HG03469 (cell line): ENCODE results near the gene IL16.

ENCODE experiments used
- ATAC-seq: cut with Tn5 transposase; IDR thresholded peaks from one replicate; pipeline ENCODE4 v1.9.1; 2021; ENCODE audit warnings: mild to moderate bottlenecking, moderate library complexity, moderate number of reproducible peaks; ENCODE audit not compliant: unreplicated experiment

The IL16 gene

DNA sequence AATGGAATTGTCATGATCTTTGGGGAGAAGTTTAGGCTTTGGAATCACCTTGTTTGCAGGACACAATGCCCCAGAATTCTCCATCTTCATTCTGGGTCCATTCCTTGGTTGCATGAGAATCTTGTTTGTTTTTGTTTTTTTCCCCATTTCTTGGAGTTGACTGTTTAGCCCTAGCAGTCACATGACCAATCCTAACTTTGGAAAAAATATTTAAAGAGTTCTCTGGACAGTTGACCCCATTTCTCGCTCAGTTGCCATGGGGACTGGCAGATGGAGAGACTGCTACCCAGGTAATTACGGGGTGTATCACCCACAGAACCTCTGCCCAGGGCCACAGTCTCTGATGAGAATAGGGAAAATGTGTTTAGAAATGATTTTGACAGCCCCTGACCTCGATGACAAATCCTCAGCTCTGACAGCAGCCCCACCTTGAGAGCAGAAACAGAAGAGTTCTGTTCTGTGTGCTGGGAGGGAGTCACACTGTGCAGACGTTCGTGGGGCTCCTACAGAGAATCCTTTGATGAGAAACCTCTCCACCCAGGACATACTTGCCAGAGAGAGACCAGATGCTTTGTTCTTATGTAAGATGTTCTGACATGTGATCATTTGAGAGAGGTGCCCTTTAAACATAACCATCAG lies 57.7 kb downstream of the IL16 start:
- ATAC-seq: no peak

DNA sequence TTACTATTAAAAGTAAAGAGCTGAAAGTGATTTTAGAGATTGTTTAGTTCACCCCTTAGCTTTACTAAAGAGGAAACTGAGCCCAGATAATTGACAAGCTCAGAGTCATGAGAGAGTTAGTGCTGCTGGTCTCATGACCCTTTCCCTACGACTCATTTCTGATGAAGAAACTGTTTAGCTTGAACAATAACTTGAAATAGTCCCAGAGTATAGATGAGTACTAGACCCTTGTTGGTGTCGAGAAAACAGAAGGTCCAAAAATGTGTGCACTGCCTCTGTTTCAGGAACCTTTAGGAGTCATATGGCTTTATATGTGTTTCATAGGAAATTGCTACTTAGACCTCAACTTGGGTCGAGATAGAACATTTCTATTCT lies 58.2 kb downstream of the IL16 start:
- ATAC-seq: no peak

DNA sequence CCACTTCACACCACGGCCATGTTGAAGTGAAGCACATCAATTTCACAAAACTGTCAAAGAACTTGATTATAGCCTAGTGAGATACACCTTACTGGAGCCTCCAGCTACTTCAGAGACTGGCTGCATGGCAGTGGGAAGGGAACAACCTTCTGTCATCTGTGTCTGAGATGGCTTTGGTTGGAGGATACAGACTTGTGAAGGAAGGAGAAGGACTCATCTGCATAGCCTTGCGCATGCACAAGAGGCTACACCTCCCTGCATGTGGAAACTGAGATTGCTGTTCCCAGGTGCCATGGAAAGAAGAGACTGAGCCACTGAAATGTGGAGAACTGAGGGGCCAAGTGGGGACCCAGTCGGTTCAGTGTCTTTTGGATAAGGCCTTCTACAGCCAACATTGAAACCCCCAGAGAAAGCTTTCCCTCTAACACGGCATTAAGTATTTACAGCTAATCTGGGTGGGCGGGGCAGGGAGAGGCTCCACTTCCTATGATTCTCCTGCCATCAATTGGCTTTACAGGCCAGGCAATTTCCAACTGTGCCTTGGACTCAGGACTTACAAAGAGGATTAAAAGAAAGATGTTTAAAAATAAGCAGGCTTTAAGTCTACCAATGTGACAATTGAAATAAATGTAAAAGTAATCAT lies 58.8 kb downstream of the IL16 start:
- ATAC-seq: no peak

DNA sequence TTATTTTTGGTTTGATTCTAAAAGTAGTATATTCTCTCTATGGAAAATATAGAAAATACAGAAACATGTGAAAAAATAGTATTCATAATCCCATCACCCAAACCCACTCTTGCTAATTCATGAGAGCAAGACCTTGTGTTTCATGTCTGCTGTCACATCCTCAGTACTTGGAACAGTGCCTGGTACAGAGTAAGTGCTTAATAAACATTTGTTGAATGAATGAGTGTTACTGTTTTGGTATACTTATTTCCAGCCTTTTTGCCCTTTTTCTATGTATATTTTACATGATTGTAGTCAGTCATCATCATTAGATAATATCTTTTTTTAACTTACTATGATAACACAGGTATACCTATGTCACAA lies 59.3 kb downstream of the IL16 start:
- ATAC-seq: no peak

DNA sequence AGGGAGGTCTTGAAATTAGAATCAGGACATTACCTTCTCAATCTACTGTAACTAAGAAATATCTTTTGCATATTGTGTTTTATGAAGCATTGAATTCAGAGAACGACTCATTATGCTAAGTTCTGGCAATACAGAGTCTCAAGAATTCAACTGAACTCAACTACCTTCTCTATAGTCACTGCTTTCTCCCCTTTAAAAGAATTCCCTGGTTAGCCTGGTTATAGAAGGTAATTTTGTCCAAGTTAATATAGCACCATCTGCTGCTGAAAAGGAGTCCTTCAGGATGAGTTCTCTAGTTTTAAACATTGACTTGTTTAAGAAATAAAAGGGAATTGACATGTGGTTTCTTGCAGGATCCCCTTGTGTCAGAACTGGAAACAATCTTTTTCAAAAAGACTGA lies 60.2 kb downstream of the IL16 start:
- no peak for ATAC-seq

DNA sequence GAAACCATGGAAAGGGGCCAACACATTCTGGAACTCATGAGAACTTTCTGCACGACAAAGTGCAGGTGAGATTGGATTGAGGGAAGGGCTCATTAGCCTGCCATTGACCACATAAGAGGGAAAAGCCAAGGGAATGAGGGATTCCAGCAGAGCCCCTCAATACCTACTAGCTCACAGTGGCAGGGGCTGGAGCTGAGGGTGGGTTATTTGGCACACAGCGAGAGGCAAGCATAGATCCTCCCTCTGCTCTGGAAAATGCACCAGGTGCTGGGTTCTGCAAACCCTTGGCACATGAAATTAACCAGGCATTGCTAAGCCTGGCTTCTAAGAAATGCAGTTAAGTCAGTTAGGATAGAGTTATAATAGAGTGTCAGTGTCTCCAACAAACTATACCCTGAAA lies 60.8 kb downstream of the IL16 start:
- no peak for ATAC-seq

DNA sequence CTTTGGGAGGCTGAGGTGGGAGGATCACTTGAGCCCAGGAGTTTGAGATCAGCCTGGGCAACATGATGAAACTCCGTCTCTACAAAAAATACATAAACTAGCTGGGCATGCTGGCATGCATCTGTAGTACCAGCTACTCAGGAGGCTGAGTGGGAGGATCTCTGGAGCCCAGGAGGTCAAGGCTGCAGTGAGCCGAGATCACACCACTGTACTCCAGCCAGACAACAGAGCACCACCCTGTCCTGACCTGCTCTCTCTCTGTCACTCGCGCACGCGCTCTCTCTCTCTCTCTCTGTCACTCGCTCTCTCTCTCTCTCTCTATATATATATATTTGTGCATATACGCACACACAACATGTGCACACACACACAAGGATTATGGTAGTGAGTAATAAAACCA lies 61.8 kb downstream of the IL16 start:
- ATAC-seq: no peak

DNA sequence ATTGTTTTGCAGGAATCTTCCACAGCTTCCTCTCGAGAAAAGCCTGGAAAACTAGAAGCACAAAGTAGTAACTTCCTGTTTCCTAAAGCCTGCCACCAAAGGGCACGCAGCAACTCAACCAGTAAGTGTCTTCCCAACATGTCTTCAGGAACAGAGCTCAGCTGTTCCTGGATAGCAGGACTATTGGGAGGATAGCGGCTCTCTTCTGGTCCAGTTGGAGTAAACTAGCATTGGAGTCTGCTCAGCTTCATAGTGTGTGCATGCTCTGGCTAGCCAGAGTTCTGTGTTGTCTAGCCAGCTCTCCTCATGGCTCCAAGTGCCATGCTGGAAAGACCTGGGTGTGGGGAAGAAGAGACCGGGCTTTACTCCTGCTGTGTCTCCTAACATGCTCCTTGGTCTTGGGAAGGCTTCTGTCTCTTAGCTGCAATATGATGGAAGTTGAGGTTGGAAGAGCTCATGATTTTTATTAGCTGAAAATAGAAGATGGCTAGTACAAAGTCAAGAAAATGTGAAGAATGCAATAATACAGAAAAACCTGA lies 63.1 kb downstream of the IL16 start:
- no peak for ATAC-seq

DNA sequence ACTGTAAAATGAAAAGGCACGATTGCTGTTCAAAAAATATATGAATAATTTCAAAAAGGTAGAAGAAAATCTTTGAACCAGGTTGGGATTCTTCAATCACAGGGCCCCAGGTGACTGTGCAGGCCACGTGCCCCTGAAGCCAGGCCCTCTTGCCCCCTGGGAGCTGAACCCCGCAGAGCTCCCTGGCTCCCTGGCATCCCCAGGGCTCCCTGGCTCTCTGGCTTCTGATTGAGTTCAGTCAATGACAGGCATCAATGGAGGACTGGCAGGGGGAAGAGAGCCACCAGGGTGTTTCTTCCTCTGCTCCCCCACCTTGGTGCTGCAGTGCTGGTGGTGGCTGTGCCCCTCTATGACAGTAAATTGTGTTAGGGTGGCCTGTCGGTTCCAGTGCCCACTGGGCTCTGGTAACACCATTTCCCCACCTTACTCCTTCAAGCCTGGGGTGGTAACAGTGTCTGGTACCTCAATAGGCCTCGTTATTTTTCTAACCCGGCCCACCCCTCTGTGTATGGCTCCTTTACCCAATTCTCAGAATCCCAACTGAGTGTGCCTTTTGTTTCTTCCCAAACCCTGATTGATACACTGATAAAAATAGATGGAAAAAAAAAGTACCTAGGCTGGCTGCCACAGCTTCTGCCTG lies 64.6 kb downstream of the IL16 start:
- no peak for ATAC-seq

DNA sequence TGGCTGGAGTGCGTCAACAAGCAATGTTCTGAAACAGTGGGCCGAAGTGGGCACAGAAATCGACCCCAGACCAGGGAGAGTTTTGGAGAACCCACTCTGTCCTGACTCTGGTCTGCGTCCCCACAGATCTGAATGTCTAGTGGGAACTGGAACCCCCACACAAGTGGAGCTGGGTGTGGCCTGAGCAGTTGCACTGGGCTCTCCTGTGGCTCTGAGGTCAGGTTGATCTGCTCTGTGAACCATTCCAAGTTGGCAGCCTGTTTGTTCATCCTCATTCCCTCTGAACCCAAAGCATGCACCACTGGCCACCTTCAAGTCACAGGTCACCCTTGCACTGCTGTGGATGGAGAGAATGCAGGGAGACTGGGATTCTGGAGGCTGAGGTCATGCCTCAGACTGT lies 66.8 kb downstream of the IL16 start:
- no peak for ATAC-seq

DNA sequence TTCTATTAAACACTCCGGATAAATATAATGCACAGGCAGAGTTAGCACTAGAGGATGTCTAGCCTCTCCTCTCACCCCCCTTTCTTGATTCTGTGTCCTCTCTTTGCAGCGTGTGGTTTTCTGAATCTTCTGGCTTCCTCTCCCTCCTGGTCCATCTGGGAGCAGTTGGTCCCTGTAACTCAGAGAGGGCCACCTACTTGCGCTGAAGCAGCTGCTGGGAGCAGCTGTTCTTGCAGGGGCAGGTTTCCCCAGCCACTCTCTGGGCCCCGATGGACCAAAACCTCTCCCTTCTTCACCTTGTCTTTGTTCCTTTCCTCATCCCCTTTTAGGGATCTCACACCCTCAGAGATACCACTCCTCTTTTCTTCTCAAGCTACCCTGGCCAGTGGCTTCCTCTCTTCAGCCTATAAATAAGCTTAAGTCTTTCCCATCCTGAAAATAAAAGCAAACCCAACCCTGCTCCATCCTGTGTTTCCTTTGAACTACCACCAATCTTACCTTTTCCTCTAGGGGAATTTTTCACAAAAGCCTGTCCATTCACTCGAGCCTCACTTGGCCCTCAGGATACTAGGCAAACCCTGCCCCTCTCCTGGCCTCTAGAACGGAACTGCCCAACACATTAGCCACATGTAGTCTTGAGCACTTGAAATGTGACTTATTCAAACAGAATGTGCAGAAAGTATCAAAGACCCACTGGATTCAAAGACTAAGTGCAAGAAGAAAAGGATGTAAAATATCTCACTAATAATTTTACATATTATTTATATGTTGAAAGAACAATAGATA lies 67.6 kb downstream of the IL16 start:
- no peak for ATAC-seq

DNA sequence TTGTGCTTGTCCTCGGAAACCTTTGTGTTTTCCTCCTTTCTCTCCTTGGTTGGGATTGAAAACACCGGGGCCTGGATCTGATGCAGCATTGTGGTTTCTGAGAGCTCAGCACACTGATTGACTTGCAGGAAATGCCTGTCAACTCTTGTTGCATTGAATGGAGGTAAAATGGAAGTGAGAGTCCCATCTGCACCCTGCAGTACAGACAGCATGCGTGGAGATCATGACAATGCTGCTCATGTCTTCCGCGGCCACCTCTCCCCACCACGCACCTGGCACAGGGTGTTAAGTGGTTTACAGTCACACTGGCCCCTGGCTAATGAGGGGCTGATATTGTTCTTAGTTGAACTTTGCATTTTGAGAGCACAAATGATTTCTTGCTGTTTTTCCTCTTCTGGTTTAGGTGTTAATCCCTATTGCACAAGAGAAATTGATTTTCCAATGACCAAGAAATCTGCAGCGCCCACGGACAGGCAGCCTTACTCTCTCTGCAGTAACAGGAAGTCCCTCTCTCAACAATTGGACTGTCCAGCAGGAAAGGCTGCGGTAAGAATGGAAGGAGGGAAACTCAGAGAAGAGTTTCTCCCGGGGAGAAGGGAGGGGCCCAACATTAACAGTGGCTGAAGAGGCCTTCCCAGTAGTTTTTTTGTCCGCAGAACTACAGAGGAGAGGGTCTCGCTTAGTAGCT lies 68.7 kb downstream of the IL16 start:
- ATAC-seq: no peak

DNA sequence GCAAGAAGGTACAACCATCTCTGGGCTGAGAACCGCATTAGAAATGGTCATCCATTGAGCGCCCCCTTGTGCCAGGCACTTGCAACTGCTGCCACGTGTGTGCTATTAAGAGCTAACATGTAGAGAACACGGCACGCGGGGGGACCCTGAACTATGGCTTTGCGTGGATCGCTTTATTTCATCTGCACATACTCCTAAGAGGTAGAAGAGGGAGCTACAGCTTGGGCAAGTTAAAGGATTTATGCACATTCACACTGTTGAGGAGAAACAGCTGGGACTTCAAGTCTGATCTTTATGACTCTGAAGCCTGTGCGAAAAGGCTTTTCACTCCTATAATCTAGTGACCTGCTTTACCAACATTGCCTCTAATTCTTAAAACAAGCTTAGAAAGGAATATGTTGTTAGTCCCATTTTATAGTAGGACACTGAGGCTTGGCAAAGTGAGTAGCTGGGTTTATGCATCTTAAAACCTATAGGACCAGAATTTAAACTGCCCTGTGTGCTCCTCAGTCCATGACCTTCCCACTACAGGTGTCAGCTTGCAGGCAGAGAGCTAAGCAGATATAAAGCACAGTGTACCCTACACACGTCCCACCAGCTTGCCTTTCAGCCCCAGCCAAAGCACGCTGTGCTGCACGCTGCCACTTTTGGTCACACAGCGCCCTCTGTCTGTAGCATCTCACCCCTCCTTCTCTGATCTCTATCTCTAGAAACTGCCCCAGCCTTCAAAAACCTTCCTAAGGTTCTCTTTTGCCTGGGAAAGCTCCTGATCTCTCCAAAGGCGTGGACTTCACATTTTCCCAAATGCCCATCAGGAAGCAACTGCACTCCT lies 69.5 kb downstream of the IL16 start:
- ATAC-seq: peak; percentile 78

DNA sequence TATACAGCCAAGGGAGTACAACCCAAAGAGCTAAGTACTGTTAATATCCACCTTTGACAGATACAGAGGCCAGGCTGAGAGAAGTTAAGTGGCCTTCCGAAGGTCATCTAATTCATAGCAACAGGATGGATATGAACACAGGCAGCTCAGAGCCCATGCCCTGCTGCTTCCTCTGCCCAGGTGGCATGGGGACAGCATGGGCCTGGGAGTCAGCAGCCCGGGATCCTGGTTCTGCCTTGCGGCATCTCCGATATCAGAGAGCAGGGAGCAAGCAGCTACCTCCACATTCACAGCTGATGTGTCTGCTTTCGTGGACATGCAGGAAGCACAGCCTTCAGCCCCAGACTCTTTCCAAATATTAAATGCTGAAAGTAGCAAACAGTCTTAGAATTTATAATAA lies 71.7 kb downstream of the IL16 start:
- ATAC-seq: no peak

DNA sequence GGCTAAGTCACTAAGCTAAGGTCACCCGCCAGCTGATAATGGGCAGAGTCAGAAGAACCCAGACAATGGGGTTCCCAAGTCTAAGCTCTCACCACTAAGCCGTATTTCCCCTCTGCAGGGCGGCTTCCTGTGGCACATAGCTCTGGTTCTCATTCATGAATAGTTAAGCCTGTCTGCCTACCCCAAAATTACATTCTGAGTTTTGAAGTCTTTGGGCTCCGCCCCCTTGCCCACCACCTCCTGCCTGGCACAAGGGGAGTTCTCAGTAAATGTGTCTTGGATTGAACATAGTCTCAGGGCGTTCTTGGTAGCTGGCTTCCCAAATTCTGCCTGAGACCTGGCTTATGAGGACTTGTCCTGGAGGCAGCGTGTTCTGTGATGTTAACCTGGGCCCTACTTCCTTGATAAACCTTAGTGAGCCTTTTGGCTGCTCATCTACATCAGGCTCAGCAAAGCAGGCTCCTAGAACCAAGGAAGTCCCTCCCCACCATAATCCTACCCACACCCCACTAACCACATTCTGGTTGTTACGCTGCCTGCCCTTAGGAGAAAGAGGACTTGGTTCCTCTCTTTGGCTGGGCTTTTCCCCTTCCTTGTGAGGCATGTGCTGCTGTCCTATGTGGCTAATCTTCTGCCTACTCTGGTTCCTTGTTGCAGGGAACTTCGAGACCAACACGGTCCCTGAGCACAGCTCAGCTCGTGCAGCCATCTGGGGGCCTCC lies 72.4 kb downstream of the IL16 start:
- no peak for ATAC-seq

DNA sequence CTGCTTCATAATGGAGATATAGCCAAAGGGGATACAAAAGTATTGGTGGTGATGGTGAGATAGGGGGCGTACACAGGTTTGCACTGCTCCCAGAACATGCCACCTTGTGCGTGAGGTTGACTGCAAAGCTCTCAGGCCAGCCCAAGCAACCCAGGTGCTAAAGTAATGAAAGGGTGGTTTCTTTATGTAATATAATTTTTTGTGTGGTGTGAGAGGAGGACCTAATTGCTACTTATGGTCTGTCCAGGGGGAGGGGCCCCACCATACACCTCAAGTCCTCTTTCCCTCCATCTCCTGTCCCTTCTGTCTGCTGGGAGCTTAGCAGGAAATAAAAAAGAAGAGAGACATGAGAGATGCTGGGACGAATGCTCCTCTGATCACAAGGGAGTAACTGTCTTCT lies 73.5 kb downstream of the IL16 start:
- no peak for ATAC-seq

DNA sequence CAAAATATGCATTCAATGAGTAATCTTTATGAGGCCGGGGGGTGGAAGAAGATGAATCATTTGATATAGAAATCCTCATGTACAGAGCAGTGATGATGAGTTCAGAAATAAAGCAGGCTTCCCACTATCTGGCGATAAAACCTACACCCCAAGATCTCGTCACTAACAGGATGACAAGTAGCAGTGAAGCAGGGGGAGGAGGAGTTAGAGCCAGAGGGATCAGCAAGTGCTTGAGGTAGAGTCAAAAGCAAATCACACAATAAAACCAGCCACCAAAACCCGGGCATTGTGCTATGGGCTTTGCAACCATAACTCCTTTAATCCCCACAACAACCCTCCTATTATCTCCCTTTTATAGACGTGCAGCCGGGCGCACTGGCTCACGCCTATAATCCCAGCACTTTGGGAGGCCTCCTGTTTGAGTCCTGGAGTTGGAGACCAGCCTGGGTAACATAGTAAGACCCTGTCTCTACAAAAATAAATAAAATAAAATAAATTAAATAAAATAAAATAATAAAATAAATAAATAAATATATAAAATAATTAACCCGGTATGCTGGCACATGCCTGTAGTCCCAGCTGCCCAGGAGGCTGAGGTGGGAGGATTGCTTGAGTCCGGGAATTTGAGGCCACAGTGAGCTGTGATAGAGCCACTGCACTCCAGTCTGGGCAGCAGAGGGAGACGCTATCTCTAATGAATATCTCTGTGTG lies 74.3 kb downstream of the IL16 start:
- no peak for ATAC-seq

DNA sequence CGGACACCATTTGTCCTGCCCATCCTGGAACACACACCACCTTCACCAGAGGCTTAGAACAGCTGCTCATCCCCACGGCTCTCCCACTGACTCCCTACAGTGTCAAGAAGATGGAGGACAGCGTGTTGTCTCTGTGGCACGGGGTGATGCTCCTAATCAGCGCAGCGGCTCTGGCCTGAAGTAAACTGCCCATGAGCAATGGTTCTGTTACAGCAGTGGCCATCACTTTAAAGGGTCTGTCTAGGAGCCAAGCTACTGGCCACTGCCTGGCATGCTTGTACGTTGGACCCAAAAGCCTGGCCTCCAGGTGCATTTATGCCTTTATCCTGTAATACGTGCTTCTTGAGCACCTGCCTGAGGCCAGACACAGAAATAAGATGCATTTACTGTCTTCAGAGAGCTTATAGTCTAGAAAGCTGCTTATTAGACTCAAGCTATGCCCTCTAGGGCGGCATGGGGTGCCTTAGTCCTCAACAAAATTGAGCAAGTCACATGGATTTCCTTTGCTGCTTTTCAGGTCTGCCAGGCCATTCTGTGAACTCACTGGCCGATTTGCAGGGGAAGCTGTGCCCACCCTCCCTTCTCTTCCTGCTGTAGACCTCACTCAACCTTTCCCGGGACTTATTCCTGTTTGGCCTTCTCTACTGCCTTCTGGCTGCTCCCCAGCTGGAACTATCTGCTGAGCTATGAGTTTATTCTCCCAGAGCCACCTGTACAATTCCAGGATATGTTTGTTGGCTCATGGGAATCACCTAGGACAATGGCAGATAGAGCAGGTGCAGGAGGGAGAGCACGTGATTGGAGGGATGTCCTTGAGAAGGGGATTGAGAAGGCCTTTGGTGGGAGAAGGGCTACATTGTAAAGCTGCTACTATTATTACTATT lies 75.3 kb downstream of the IL16 start:
- ATAC-seq: no peak
